ENCODE measurements around the gene CTNNBL1.

GRCh38 chr20:37911261-37911660 is 217.4 kb downstream of the CTNNBL1 start:
- no peak for TF ChIP-seq CTCF (IDR thresholded peaks at IDR 0.05)
- TF ChIP-seq MXD4 (CRISPR knock-in tag; IDR thresholded peaks at IDR 0.05; ENCODE audit: borderline replicate concordance) = no peak
- TF ChIP-seq GABPB1 (CRISPR knock-in tag; IDR thresholded peaks at IDR 0.05) = no peak
- no peak for TF ChIP-seq CREM (CRISPR knock-in tag; IDR thresholded peaks at IDR 0.05)
- TF ChIP-seq ETV6 (CRISPR knock-in tag; IDR thresholded peaks at IDR 0.05) = no peak
- TF ChIP-seq FOXP4 (CRISPR knock-in tag; IDR thresholded peaks at IDR 0.05) = no peak
- TF ChIP-seq USF2 (CRISPR knock-in tag; IDR thresholded peaks at IDR 0.05) = no peak
- TF ChIP-seq ZNF416 (CRISPR knock-in tag; IDR thresholded peaks at IDR 0.05) = no peak
- TF ChIP-seq CREB1 (CRISPR knock-in tag; IDR thresholded peaks at IDR 0.05) = no peak
- TF ChIP-seq PRRX2 (CRISPR knock-in tag; IDR thresholded peaks at IDR 0.05) = no peak
- TF ChIP-seq KAT7 (CRISPR knock-in tag; IDR thresholded peaks at IDR 0.05; ENCODE audit: borderline replicate concordance) = no peak
- no peak for TF ChIP-seq JUN (CRISPR knock-in tag; IDR thresholded peaks at IDR 0.05)
- TF ChIP-seq MAX (CRISPR knock-in tag; IDR thresholded peaks at IDR 0.05) = no peak
- TF ChIP-seq USF1 (CRISPR knock-in tag; IDR thresholded peaks at IDR 0.05) = no peak
